GM18868 (cell line): ENCODE results near the gene MMP14.
"Not testable (repeated sequence)": the region's sequence is repeated elsewhere in the genome, so short reads cannot be mapped to it uniquely, and the experiment has no call there.

ENCODE experiments used
- ATAC-seq: cut with Tn5 transposase; IDR thresholded peaks from one replicate; pipeline ENCODE4 v1.9.1; 2021; ENCODE audit warnings: mild to moderate bottlenecking, moderate library complexity; ENCODE audit not compliant: unreplicated experiment

The MMP14 gene

DNA sequence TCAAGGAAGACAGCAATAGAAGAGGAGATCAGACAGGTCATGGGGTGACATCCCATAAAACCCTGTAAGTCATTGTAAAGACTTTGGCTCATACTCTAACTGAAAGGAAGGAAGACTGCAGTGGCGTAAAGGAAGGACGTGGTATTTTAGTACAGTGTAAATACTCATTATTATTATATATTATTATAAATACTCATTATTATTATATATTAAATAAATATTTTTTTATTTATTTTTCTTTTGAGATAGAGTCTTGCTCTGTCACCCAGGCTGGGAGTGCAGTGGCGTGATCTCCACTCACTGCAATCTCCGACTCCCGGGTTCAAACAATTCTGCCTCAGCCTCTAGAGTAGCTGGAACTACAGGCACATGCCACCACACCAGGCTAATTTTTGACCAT, 20.0 kb downstream of the MMP14 start:
- no peak for ATAC-seq

DNA sequence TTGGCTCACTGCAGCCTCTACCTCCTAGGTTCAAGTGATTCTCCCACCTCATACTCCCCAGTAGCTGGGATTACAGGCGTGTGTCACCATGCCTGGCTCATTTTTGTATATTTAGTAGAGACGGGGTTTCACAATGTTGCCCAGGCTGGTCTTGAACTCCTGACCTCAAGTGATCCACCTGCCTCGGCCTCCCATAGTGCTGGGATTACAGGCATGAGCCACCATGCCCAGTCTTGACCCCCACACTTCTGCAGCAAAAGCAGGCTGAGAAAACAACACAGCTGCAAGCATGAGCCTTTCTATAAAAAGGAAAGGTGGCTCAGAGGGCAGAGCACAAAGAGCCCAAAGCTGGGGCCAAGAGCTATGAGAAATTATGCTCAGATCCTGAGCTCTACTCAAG, 24.0 kb downstream of the MMP14 start:
- not testable (repeated sequence) for ATAC-seq

DNA sequence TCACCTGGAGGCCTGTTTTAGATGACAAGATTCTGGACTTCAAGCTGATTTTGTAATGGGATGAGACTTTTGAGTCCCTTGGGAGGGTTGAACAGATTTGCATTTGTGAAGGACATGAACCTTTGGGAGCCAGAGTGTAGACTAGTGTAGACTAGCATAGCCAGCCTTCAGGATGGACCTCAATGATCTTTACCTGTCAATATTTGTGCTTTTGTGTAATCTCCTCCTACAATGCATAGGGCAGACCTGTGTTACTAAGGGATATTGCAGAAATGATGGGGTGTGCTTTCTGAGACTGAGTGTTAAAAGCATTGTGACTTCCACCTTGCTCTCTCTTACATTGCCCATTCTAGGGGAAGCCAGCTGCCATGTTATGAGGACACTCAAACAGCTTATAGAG, 25.3 kb downstream of the MMP14 start:
- no peak for ATAC-seq

DNA sequence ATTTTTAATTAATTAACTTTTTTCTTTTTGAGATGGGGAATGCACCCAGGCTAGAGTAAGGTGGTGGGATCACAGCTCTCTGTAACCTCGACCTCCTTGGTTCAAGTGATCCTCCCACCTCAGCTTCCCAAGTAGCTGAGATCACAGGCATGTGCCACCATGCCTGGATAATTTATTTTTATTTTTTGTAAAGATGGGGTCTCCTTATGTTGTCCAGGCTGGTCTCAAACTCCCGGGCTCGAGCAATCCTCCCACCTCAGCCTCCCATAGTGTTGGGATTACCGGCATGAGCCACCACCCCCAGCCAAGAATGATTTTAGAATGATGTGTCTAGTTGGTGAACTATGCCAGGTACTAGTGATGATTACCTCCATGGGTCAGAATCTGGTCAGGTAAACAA, 28.6 kb downstream of the MMP14 start:
- ATAC-seq = no peak

DNA sequence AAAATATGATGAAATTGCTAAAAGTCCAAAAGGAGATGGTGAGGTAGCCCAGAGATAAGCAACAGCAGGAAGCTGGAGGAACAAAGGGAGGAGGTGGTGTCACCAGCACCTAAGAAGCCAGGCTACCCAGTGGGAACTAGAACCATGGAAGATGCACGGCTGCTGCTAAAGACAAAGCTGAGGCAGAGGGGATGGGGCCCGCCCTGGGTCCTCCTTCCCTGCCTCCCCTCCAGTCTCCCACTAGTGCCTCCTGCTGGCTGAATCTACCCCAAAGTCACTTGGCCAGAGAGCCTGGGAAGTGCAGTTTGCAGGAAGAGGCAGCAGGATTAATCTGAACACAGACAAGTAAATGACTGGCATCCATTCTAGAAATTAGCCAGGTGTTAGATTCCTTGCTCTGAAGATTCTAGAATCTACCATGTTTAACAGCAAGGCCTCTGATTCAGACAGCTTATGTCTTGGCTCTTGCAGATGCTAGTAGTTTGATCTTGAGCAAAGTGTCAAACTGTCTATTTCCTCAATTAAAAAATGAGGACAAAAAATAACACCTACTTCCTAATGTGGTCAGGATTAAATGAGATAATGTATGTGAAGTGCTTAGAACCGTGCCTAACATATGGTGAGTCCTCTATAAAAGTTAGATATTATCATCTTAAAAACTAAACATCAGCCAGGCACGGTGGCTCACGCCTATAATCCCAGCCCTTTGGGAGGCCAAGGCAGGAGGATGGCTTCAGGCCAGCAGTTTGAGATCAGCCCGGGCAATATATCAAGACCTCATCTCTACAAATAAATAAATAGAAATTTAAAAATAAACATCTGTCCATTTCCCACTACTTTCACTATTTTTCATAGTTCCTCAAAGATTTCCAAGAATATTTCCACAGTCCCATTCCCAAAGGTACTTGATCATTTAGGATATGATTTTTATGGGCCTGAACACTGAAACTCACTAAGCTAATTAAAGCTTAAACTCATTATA, 29.3 kb downstream of the MMP14 start:
- no peak for ATAC-seq

DNA sequence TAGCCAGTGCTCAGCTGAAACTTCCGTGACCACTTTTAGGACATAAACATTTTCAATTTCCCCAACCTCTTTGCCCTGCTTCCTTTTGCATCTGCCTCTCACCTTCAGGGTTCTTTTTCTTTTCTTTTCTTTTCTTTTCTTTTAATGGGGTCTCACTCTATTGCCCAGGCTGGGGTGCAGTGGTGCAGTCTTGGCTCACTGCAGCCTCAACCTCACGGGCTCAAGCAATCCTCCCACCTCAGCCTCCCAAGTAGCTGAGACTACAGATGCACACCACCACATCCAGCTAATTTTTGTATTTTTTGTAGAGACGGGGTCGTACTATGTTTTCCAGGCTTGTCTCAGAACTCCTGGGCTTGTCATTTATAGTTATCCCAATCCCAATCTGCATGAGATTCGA, 30.5 kb downstream of the MMP14 start:
- ATAC-seq = no peak

DNA sequence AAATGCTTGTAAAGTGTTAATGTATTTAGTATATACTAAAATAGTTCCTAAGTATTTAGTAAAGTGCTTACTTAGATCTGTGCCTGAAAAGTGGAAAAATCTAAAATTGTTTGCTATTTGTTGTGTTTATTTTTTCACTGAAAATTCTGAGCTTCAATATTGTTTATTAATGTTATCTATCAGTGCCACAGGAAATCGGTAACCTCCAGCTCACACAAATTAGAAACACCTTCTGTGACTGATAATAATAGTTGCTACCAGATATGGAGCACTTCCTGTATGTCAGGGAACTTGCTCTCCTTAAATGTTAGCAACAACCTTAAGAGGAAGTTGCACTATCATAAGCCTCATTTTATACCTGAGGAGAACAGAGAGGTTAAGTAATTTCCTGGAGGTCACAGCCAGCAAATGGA, 34.4 kb downstream of the MMP14 start:
- peak; percentile 54 for ATAC-seq

DNA sequence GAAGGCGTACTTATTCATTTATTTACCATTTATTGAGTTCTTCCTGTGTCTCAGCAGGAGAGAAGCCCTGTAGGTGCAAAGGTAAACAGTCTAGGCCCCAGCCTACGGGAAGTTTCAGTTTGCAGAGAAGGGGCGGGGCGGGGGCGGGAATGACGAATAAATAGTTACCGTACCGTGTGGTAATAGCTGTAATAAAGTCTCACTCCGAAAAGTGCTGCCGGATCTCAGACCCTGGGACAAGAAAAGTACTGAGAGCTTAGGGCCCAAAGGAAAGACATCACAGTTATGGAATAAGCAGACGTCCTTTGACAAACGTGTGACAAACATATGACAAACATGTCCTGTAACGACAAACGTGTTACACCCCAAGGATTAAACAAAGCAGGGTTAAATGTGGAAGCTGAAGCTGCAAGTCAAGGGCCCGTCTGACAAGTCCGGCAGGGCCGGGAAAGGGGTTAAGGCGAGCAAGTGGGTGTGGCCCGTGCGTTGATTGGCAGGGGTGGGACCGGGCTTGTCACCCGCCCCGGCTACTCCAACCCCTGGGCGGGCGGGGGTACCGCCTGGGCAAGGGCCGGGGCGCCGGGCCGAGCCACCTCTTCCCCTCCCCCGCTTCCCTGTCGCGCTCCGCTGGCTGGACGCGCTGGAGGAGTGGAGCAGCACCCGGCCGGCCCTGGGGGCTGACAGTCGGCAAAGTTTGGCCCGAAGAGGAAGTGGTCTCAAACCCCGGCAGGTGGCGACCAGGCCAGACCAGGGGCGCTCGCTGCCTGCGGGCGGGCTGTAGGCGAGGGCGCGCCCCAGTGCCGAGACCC, 35.0 kb downstream of the MMP14 start, which contains the start of gene LRP10:
Gene LRP10, plus strand, starts transcription at position 517 of the 809 bp plus-strand sequence. CDS start 564 bp downstream, outside the sequence.
- ATAC-seq = peak; percentile 76

DNA sequence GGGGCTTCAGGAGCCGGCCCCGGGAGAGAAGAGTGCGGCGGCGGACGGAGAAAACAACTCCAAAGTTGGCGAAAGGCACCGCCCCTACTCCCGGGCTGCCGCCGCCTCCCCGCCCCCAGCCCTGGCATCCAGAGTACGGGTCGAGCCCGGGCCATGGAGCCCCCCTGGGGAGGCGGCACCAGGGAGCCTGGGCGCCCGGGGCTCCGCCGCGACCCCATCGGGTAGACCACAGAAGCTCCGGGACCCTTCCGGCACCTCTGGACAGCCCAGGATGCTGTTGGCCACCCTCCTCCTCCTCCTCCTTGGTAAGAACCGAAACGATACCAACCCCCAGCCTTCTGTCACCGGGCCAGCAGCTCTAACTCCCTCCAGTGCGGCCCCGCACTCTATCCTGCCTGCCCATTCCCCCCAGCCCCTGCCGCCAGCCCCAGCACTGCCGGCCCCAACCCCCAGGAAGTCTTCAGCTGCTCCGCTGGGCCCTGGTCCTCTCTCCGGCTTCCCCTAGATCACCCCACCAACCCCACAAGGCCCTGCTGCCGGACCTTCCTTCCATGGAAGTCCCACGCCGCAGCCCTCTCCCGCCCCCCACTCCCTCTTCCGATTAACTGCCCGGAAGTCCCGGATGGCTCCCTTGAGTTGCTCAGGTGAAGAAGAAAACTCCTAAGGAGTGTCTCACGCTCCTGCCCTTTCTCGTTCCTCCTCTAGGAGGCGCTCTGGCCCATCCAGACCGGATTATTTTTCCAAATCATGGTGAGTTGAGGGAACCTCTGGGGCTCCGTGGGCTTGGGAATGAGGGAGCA, 35.8 kb downstream of the MMP14 start:
- ATAC-seq = peak; percentile 34

DNA sequence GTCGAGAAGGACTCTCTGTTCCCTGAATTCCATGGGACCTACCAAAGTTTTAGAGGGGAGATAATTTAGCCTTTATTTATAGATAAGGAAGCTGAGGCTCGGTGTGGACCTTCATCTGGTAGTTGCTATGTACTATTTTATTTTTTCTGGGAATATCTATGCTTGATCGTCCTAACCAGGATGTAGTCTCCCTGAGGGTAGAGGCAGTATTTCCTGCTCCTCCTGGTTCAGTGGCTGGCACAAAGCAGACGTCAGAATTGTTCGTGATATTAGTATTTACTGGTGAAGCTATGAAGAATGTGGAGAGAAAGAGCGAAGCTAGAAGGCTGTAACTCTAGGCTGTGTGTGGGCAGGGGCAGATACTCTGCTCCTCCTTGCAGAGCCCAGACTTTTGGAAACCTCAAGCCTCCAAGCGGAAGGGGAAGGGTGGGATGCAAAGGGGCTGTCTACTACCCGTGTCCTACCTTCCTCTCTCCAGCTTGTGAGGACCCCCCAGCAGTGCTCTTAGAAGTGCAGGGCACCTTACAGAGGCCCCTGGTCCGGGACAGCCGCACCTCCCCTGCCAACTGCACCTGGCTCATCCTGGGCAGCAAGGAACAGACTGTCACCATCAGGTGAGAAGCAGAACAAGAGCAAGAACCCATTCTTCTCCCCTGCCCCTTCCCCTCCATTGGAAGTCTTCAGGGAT, 36.6 kb downstream of the MMP14 start:
- ATAC-seq = no peak

DNA sequence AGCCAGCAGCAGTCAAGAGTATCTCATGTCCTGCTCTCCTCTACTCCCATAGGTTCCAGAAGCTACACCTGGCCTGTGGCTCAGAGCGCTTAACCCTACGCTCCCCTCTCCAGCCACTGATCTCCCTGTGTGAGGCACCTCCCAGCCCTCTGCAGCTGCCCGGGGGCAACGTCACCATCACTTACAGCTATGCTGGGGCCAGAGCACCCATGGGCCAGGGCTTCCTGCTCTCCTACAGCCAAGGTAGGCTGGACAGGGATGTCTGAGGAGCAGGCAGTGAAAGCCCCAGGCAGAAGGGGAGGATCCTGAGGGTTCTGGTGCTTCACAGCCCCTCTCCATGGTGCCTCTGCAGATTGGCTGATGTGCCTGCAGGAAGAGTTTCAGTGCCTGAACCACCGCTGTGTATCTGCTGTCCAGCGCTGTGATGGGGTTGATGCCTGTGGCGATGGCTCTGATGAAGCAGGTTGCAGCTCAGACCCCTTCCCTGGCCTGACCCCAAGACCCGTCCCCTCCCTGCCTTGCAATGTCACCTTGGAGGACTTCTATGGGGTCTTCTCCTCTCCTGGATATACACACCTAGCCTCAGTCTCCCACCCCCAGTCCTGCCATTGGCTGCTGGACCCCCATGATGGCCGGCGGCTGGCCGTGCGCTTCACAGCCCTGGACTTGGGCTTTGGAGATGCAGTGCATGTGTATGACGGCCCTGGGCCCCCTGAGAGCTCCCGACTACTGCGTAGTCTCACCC, 38.8 kb downstream of the MMP14 start:
- ATAC-seq = no peak

DNA sequence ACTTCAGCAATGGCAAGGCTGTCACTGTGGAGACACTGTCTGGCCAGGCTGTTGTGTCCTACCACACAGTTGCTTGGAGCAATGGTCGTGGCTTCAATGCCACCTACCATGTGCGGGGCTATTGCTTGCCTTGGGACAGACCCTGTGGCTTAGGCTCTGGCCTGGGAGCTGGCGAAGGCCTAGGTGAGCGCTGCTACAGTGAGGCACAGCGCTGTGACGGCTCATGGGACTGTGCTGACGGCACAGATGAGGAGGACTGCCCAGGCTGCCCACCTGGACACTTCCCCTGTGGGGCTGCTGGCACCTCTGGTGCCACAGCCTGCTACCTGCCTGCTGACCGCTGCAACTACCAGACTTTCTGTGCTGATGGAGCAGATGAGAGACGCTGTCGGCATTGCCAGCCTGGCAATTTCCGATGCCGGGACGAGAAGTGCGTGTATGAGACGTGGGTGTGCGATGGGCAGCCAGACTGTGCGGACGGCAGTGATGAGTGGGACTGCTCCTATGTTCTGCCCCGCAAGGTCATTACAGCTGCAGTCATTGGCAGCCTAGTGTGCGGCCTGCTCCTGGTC, 39.4 kb downstream of the MMP14 start:
- ATAC-seq = no peak

DNA sequence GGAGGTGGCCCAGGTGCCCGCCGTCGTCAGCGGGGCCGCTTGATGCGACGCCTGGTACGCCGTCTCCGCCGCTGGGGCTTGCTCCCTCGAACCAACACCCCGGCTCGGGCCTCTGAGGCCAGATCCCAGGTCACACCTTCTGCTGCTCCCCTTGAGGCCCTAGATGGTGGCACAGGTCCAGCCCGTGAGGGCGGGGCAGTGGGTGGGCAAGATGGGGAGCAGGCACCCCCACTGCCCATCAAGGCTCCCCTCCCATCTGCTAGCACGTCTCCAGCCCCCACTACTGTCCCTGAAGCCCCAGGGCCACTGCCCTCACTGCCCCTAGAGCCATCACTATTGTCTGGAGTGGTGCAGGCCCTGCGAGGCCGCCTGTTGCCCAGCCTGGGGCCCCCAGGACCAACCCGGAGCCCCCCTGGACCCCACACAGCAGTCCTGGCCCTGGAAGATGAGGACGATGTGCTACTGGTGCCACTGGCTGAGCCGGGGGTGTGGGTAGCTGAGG, 40.7 kb downstream of the MMP14 start:
- ATAC-seq = no peak

DNA sequence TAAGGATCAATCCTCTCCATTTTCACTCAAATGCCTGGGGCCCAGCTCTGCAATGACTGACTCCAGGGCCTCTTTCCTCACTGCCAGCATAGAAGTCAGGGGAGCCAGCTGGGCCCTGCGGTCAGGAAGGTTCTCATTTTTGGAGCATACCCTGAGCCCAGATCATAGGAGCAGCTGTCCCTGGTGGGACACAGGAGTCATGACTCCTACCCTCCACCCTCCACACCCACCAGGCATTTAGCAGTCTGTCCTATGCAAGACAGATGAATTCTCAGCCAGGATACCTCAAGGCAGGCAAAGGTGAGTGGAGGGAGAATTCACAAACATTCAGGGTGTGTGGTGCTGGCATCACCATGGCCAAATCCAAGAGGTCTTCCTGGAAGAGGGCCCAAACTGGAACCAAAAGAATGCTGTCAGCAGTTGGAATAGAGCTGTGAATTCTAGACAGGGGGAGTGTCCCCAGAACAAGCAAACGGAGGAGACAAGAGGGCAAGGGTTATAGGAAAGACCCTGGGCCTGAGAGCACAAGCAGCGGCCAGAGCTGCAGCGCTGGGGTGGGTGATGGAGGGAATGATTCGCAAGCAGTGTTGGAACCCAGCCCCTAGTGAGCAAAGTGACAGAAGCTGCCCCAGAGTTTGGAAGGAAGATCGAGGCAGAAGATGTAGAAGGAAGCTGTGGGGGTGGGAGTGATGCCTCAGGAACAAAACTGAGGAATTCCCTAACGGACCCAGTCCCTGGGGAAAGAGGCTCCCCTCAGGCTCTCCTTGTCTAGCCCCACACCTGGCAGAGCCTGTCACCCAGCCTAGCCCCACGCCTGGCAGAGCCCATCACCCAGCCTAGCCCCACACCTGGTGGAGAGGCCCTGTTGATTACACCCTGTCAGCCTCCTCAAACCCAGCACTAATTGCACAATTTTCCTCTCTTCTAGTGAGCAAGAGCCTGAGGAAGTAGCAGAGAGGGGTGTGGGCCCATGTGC, 42.2 kb downstream of the MMP14 start:
- ATAC-seq = no peak

DNA sequence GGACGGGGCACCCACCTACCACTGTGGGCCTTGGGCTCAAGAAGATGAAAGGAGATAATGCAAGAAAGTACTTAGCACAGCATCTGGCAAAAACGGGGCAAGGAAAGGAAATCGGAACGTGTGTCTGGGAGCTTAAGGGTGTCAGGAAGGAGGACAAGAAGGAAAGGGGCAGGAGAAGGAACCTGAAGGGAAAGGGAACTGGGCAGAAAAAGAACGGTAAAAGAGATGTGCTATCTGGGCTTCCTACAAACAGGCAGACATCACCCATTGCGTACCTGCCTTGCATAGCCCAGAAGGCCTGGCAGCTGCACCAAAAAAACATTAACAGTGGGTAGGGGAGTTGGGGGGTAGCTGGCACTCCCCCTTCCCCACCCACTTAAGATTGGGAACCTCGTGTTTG, 45.7 kb downstream of the MMP14 start:
- no peak for ATAC-seq

DNA sequence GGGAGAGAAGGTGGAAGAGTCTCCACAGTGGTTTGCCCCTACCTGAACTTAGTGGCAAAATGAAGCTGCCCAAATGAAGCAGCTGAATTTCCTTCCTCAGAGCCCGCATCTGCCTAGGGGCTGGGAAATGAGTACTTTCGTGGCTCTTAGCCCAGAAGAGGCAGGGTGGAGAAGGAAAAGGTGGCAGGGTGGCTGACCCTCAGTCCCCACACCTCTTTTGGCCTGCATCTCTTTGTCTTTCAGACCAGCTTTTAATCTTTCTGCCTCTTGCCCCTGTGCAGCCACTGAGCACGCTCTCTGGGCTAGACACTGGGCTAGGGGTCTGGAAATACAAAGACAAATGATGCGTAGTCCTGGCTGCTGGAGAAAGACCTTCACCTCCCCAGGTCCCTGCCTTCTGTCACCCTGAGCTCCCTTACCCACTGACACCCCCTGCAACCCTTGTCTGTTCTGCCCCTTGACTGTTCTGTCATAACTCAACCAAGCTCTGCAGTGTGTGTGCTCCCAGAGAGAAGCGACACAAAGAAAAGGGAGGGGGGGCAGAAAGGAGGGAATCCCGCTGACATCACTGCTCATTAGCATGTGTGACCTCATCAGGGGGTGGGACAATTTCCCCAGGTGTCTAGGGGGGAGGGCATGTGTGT, 46.3 kb downstream of the MMP14 start:
- ATAC-seq = no peak

DNA sequence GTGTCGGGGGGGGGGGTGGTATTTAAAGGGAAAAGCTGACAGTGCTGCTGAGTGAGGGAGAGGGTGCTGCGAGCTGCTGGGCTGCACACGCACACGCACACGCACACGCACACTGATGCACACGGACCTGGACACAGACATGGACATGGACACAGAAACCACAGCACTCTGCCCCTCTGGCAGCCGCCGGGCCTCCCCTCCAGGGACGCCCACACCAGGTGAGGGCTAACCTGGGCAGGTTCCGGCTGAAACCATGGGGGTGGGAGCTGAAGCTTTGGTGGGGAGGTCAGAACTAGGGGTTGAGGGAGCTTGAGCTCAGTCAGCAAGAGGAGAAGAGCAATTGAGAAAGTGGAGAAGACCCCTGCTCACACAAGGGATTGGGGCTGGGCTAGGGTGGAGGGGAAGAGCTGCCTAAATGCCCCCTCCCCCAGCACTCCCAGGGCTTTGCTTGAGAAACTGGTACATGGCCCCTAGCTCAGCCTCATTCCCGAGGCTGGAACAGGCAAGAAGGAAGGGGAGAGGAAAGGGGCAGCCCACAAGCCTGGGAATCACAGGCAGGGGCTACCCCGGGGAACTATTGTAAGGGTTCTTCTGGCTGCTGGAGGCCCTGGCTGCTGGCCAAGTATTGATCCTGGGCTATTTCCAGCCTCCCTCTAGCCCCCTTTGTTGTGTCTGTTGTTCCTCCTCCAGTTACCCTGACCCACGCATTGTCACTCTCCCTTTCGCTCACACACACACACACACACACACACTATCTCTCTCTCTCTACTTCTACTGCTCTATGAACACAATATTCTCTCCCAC, 47.0 kb downstream of the MMP14 start, which contains the start of gene REM2:
Gene REM2, plus strand, starts transcription at position 50 of the 804 bp plus-strand sequence. Its CDS starts 66 bp downstream, at position 116.
- ATAC-seq = no peak
